ENCODE data around the gene TXNDC11. TPM values are rescaled to one million over a fixed set of nuclear protein-coding genes. Genes with fewer than 3 reads are reported as not detected.

The TXNDC11 gene
- polyA plus RNA-seq, 2 of the 4 experiments (the other 2 are of a cell fraction), result 22.7 to 42.4 TPM

- ChIA-PET CTCF (interaction anchor here (0.7 to 1.7 kb wide), 6 partner anchors 9 to 685 kb away, joined by 3 to 7 read pairs (median 4); no protein-coding TSS in a partner anchor), POLR2A (no interaction called here)
- H3K4me3 ChIP-seq, result no peak overlapping the region
- H3K4me2 ChIP-seq, result no peak overlapping the region
- no peak for ATAC-seq
- no peak for DNase-seq (ENCODE audit: low read depth in 1 of 2, low spot score in 1 of 2)
- no peak for FAIRE-seq
- 45% methylated on average over 7 of the region's 7 CpGs for WGBS (ENCODE audit: missing lambda C conversion rate)
- H3K4me1 ChIP-seq, result peaks cover 11% of the 10 kb centered on the region; the same call in 2 of the 3 replicates
- TF ChIP-seq FOSL2 (IDR thresholded peaks at IDR 0.05) (no peak), FOSL2 (CRISPR knock-in tag; IDR thresholded peaks at IDR 0.05) (peak; percentile 50; the same call in 1 of the 2 replicates)
- TF ChIP-seq, protein P1, sequence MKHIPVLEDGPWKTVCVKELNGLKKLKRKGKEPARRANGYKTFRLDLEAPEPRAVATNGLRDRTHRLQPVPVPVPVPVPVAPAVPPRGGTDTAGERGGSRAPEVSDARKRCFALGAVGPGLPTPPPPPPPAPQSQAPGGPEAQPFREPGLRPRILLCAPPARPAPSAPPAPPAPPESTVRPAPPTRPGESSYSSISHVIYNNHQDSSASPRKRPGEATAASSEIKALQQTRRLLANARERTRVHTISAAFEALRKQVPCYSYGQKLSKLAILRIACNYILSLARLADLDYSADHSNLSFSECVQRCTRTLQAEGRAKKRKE (CRISPR knock-in tag; IDR thresholded peaks at IDR 0.05; ENCODE audit: low read depth), result no peak
- H3K9me3 ChIP-seq, result no peaks in the 10 kb centered on the region
- no peak overlapping the region for H3K27ac ChIP-seq
Measured at GRCh38 chr16:11649276-11649675, 93.4 kb downstream of the TXNDC11 start.

DNA sequence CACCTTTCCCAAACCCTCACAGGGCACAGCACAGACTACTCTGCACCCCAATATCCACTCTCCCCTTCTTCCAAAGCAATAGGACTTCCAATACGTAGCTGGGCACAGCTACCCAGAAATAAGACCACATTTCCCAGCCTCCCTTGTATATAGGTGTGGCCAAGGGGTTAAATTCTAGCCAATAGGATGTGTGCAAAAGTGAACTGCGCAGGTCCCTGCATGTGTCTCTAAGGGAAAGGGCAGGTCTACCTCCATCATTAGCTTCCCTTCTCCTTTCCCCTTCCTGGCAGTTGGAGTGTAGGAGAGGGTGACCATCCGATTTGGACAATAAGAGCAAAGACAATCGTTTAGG, 99.9 kb downstream of the TXNDC11 start:
- Histone ChIP-seq H3K4me3 (no peak overlapping the region), H3K4me2 (no peak overlapping the region), H3K27ac (peak overlapping the region; percentile 99 to 100), H3K4me1 (peaks cover 44% of the 10 kb centered on the region), H3K9me3 (no peaks in the 10 kb centered on the region)
- CTCF ChIA-PET, result interaction anchor here (0.7 to 4.3 kb wide), 13 partner anchors 9 to 255 kb away, joined by 3 to 65 read pairs (median 6); partner anchors contain the start of gene LITAF
- no peak for DNase-seq (ENCODE audit: low read depth in 1 of 2, low spot score in 1 of 2)
- no peak for FAIRE-seq
- 78% methylated on average over 4 of the region's 4 CpGs for WGBS (ENCODE audit: missing lambda C conversion rate)
- POLR2A ChIA-PET, result interaction anchor here (0.7 kb wide), 1 partner anchor 17 kb away, joined by 3 read pairs; no protein-coding TSS in a partner anchor
- TF ChIP-seq ESRRA (IDR thresholded peaks at IDR 0.05; ENCODE audit: borderline replicate concordance, low read length) (no peak), MAX (IDR thresholded peaks at IDR 0.05) (no peak), TP53 (CRISPR knock-in tag; IDR thresholded peaks at IDR 0.05) (no peak), BHLHE40 (IDR thresholded peaks at IDR 0.05; ENCODE audit: low read depth, low read length) (no peak), HDAC2 (IDR thresholded peaks at IDR 0.05) (no peak), EHF (CRISPR knock-in tag; IDR thresholded peaks at IDR 0.05) (no peak), SREBF2 (IDR thresholded peaks at IDR 0.05) (no peak), CHD2 (IDR thresholded peaks at IDR 0.05; ENCODE audit: low read length, partially characterized antibody) (no peak), RNF2 (IDR thresholded peaks at IDR 0.05; ENCODE audit: borderline replicate concordance, low read depth) (no peak), JUNB (IDR thresholded peaks at IDR 0.05) (no peak), NFE2L2 (conservative IDR thresholded peaks at IDR 0.05; ENCODE audit: low read length) (no peak), GATA3 (IDR thresholded peaks at IDR 0.05; ENCODE audit: borderline replicate concordance) (no peak), NR3C1 (IDR thresholded peaks at IDR 0.05) (no peak), ZFP36 (IDR thresholded peaks at IDR 0.05; ENCODE audit: borderline replicate concordance, partially characterized antibody) (no peak)
- TF ChIP-seq, protein P1 (CRISPR knock-in tag; IDR thresholded peaks at IDR 0.05; ENCODE audit: low read depth), result no peak
- TF ChIP-seq, protein P2, sequence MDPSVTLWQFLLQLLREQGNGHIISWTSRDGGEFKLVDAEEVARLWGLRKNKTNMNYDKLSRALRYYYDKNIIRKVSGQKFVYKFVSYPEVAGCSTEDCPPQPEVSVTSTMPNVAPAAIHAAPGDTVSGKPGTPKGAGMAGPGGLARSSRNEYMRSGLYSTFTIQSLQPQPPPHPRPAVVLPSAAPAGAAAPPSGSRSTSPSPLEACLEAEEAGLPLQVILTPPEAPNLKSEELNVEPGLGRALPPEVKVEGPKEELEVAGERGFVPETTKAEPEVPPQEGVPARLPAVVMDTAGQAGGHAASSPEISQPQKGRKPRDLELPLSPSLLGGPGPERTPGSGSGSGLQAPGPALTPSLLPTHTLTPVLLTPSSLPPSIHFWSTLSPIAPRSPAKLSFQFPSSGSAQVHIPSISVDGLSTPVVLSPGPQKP (IDR thresholded peaks at IDR 0.05; ENCODE audit: low read depth, low read length), result no peak
- TF ChIP-seq, protein P3, sequence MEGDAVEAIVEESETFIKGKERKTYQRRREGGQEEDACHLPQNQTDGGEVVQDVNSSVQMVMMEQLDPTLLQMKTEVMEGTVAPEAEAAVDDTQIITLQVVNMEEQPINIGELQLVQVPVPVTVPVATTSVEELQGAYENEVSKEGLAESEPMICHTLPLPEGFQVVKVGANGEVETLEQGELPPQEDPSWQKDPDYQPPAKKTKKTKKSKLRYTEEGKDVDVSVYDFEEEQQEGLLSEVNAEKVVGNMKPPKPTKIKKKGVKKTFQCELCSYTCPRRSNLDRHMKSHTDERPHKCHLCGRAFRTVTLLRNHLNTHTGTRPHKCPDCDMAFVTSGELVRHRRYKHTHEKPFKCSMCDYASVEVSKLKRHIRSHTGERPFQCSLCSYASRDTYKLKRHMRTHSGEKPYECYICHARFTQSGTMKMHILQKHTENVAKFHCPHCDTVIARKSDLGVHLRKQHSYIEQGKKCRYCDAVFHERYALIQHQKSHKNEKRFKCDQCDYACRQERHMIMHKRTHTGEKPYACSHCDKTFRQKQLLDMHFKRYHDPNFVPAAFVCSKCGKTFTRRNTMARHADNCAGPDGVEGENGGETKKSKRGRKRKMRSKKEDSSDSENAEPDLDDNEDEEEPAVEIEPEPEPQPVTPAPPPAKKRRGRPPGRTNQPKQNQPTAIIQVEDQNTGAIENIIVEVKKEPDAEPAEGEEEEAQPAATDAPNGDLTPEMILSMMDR (IDR thresholded peaks at IDR 0.05), result no peak; the same call in 2 of the 3 replicates
- ATAC-seq, result no peak

Data from A549 (cell line).